Astrocyte (in vitro differentiated cells and primary cell): Measurements from ENCODE around the gene CYBRD1.

ENCODE experiments used
- CTCF ChIP-seq: IDR thresholded peaks from 2 replicates; pipeline ENCODE4 v1.5.1; 2011; ENCODE audit warnings: low read depth, mild to moderate bottlenecking, inconsistent platforms, low read length, moderate library complexity; ENCODE audit not compliant: insufficient read depth
- EZH2 ChIP-seq: IDR thresholded peaks from 2 replicates; pipeline ENCODE4 v1.6.1; 2012; ENCODE audit warnings: mild to moderate bottlenecking, low read length, inconsistent platforms; ENCODE audit not compliant: insufficient read depth

GRCh38 chr2:171513719-171514160, 8.5 kb upstream of the CYBRD1 start:
- TF ChIP-seq CTCF (no peak), EZH2 (no peak)
